Aorta (tissue), 5 donors: ENCODE measurements around the gene PGGHG. TPM values are rescaled to one million over a fixed set of nuclear protein-coding genes. Genes with fewer than 3 reads are reported as not detected.

Experiments used
- ATAC-seq: fragments of 200-7000 bp; cut with Tn5 transposase; one replicate; pipeline ENCODE4 v1.9.1; 2022; ENCODE audit warnings: moderate library complexity; ENCODE audit not compliant: low FRiP score
- DNase-seq, 2 donors: peaks; one replicate each; pipeline ENCODE4 v3.0.0-alpha.2; 2020
- H3K27ac ChIP-seq, 2 donors: one replicate each; pipeline ENCODE4 v1.5.1; 2013; ENCODE audit warnings: low read length in 2 of 2, mild to moderate bottlenecking in 2 of 2, moderate library complexity in 2 of 2, control low read depth in 1 of 2, inconsistent platforms in 1 of 2, low read depth in 1 of 2
- H3K27me3 ChIP-seq, 2 donors: one replicate each; pipeline ENCODE4 v1.6.1; 2013; ENCODE audit warnings: control low read depth in 1 of 2, low read length in 1 of 2, mild to moderate bottlenecking in 1 of 2, moderate library complexity in 1 of 2; ENCODE audit not compliant: insufficient read depth in 2 of 2, control insufficient read depth in 1 of 2
- H3K36me3 ChIP-seq, 2 donors: one replicate each; pipeline ENCODE4 v1.6.1; 2013; ENCODE audit warnings: control low read depth in 1 of 2, low read length in 1 of 2, mild to moderate bottlenecking in 1 of 2; ENCODE audit not compliant: insufficient read depth in 2 of 2, control insufficient read depth in 1 of 2
- H3K4me1 ChIP-seq, 2 donors: one replicate each; pipeline ENCODE4 v1.6.1; 2013; ENCODE audit warnings: low read length in 2 of 2, control low read depth in 1 of 2, mild to moderate bottlenecking in 1 of 2, moderate library complexity in 1 of 2; ENCODE audit not compliant: insufficient read depth in 2 of 2, control insufficient read depth in 1 of 2
- H3K4me3 ChIP-seq, 2 donors: one replicate each; pipeline ENCODE4 v1.5.1; 2013; ENCODE audit warnings: low read length in 2 of 2, control low read depth in 1 of 2, mild to moderate bottlenecking in 1 of 2
- H3K9me3 ChIP-seq: one replicate; pipeline ENCODE4 v1.6.1; 2013; ENCODE audit warnings: mild to moderate bottlenecking, low read length; ENCODE audit not compliant: control insufficient read depth
- WGBS, 2 donors: extraction: QIAGEN DNeasy Blood & Tissue Kit; methylation state at CpG; one replicate each; pipeline ENCODE4 v1.1.7; 2013; 5-methylcytosine and 5-hydroxymethylcytosine counted together
- intact Hi-C, 2 donors: fragments of 100-400 bp; cut with DNase I; formaldehyde crosslinking; loops; one replicate each; pipeline versions ENCODE4 v1.14.2 to v1.15.0; 2022
- polyA plus RNA-seq, 2 donors: library from polyadenylated mRNA; stranded (reverse); fragments of 200-250 nt; gene quantifications; one replicate each; pipeline ENCODE4 v1.2.3, GENCODE V29; 2013
- total RNA-seq, 2 donors: library from RNA; stranded (reverse); fragmentation: NEBNext Ultra II Directional; extraction: Animal tissue kit (Norgen Biotek cat#: 25700); gene quantifications; one replicate each; pipeline ENCODE4 v1.2.1, GENCODE V29; 2021
- donor health status: healthy with polysubstance abuse.
- donor health status: Bipolar disorder and iron deficiency.
- donor health status: DM: no; HTN: no; CAD: no.
- donor health status: DM: no; HTN: no; CAD: no.
- donor health status: DM: yes; HTN: yes; CAD: no.

Gene PGGHG
- total and polyA plus RNA-seq, 4 donors, result 23.9 to 197 (median 51.8) TPM

DNA sequence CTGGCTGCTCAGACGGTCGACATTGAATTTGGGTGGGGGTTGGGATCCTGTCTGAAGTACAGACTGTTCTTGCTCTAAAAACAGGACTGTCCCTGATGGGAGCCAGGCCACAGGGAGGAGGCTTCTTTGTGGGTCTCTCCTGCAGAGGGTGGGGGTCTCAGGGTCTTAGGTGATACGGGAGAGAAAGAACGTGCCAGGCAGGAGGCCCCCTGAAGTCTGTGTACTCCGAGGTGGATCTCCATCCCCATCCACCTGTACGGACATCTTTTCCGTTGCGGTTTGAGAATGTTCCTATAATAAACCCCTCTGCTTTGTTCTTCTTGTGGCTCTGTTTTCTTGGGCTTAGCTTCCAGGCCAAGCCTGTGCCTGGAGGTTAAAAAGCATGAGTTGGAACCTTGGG is 36.3 kb upstream of the PGGHG start:
- Histone ChIP-seq H3K4me3 (no peak overlapping the region), H3K27ac (no peak overlapping the region), H3K36me3 (peaks cover 4 to 6% of the 10 kb centered on the region in 2 donors), H3K27me3 (no peaks in the 10 kb centered on the region), H3K9me3 (no peaks in the 10 kb centered on the region), H3K4me1 (no peaks in the 10 kb centered on the region)
- intact Hi-C loops, result loop anchor here in 1 of 2 donors (5.0 kb wide), 1 partner anchor 35 kb away; the partner anchor contains the start of gene PGGHG
- WGBS, 2 donors, result 81 to 86% methylated on average over 8 of the region's 8 CpGs
- ATAC-seq, result no peak
- no peak for DNase-seq

DNA sequence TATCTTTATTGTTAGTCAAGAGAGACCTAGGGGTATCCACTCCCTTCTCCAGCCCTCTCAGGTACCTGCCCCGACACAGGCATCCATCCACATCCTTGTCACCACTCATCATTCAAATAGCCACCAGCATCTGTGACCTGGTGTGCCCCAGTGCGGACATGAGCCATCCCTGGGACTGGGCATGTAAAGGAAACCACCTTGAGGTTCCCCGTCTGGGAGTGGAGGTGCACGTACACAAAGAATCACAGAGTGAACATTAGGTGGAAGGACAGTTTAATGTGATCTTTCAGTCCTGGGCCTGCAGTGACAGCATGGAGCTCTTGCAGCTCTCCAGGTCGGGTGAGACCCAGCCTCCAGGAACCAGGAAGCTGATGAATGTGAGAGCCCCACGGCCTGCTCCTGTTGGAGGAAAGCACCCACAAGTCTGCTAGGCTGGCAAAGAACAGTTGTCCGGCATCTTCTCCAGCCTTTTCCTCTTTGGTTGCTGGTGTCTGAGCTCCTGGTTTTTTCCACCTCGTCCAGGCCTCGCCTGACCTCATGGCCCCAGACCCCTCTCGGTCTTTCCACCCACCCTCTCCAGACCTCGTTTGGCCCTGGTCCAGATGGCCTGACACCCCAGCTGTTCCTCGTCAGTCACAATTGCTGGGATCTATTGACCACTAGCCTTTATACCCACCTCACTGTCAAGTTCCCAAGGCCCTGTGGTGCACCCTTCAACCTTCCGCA is 35.6 kb upstream of the PGGHG start:
- H3K27me3 ChIP-seq, result no peaks in the 10 kb centered on the region
- no peaks in the 10 kb centered on the region for H3K9me3 ChIP-seq
- intact Hi-C loops, result loop anchor here in 1 of 2 donors (5.0 kb wide), 1 partner anchor 34 kb away; the partner anchor contains the start of gene PGGHG
- no peak overlapping the region for H3K27ac ChIP-seq
- no peak overlapping the region for H3K4me3 ChIP-seq
- H3K36me3 ChIP-seq, result peaks cover 4 to 6% of the 10 kb centered on the region in 2 donors
- whole genome bisulfite sequencing, 2 donors, result 63 to 66% methylated on average over 13 of the region's 13 CpGs
- no peaks in the 10 kb centered on the region for H3K4me1 ChIP-seq
- ATAC-seq (no peak), DNase-seq (no peak)

DNA sequence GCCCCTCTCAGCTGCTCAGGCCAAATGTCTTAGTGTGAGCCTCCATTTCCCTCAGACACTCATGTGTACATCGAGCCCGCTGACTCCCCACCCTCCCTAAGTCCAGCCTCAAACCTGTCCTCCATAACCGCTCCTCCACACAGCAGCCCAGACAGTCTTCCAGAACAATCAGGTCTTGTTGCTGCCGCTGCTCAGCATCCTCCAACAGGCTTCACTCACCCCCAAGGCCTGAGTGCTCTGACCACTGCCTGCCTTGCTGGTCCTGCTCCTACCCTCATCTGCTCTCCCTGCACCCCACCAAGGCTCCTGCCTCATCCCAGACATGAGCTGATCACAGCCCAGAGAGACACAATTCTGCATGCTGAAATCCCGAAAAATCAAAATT is 35.0 kb upstream of the PGGHG start:
- H3K27me3 ChIP-seq, result no peaks in the 10 kb centered on the region
- DNase-seq, result no peak
- no peak overlapping the region for H3K4me3 ChIP-seq
- peaks cover 4 to 5% of the 10 kb centered on the region in 2 donors for H3K36me3 ChIP-seq
- no peaks in the 10 kb centered on the region for H3K9me3 ChIP-seq
- intact Hi-C loops, result loop anchor here in 1 of 2 donors (5.0 kb wide), 1 partner anchor 33 kb away; the partner anchor contains the start of gene PGGHG
- WGBS, 2 donors, result 88 to 89% methylated on average over 5 of the region's 5 CpGs
- no peaks in the 10 kb centered on the region for H3K4me1 ChIP-seq
- H3K27ac ChIP-seq, result no peak overlapping the region
- ATAC-seq, result no peak

DNA sequence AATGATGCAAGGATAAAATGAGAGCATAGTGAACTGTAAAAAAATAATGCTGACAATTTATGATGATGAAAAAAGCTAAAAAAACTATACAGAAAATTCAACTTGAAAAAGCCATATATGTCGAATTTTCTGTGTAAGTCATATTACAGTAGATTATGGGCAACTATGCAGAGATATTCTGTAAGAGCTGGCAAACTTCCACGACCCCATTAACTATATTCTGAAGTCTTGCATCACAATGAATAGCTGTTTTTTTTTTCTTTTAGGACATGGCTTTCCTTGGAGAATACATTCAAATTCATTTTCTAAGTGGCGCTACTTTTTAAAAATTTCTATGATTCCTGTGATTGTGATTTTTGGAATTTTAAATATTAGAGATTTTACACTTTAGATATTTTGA is 33.8 kb upstream of the PGGHG start:
- Histone ChIP-seq H3K27ac (no peak overlapping the region), H3K36me3 (peaks cover 3 to 4% of the 10 kb centered on the region in 2 donors), H3K9me3 (no peaks in the 10 kb centered on the region), H3K27me3 (no peaks in the 10 kb centered on the region), H3K4me1 (no peaks in the 10 kb centered on the region), H3K4me3 (no peak overlapping the region)
- ATAC-seq (no peak), DNase-seq (no peak)
- intact Hi-C loops, result no loop called here
- 47 to 50% methylated on average over 3 of the region's 3 CpGs for WGBS, 2 donors

DNA sequence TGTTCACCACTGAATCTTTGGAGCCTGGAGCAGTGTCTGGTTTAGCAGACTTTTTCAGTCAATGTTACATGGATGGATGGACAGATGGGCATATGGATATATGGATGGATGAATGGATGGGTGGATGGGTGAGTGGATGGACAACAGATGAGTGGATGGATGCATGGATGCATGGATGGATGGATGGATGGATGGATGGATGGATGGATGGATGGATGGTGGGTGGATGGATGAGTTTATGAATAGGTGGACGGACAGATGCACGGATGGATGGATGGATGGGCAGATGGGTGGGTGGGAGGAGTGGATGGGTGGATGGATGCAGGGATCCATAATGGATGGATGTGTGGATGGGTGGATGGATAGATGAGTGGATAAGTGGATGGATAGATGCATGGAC is 33.1 kb upstream of the PGGHG start:
- peaks cover 1 to 4% of the 10 kb centered on the region in 2 donors for H3K36me3 ChIP-seq
- H3K4me1 ChIP-seq, result no peaks in the 10 kb centered on the region
- H3K4me3 ChIP-seq, result no peak overlapping the region
- H3K27ac ChIP-seq, result no peak overlapping the region
- ATAC-seq (no peak), DNase-seq (no peak)
- 89 to 96% methylated on average over 2 of the region's 2 CpGs for WGBS, 2 donors
- intact Hi-C loops, result no loop called here
- H3K27me3 ChIP-seq, result no peaks in the 10 kb centered on the region
- no peaks in the 10 kb centered on the region for H3K9me3 ChIP-seq

DNA sequence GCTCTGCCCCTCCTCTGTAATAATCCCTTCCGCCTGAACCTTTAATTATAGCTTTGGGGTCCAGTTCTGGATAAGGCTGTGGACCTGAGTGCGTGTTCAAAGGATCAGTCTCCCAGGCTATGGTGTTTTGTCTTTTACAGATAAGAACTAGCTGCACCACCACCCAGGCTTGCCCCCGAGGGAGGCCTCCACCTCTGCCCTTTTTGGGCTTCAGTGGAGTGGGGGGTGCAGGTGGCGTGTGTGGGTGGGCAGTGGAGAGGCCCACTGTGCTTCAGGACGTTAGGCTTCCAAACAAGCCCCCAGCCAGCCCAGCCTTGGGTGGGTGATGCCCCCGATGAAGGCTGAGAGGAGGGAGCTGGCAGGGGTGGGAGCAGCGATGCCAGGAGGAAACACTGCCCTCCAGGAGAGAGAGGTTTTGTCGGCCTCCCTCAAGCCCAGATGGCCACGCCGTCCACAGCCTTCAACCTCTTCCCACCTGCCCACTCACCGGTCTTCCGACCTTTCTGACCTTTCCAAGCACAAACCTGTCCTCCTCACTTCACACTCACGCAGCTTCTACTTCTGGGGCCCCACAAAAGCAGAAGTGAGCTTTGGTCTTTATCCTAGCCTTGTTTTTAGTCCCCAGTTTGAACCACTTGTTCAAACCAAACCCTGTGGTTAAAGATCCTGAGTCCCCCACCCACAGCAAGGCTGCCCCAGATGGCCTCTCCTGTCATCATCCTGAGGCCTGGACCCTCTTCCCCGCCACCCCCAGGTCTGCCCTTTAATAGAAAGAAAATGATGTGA is 31.8 kb upstream of the PGGHG start:
- peaks cover 3% of the 10 kb centered on the region for H3K9me3 ChIP-seq
- H3K27me3 ChIP-seq, result no peaks in the 10 kb centered on the region
- no peaks in the 10 kb centered on the region for H3K4me1 ChIP-seq
- no peak overlapping the region for H3K27ac ChIP-seq
- DNase-seq (no peak), ATAC-seq (no peak)
- intact Hi-C loops, result no loop called here
- 81 to 82% methylated on average over 11 to 14 of the region's 14 CpGs for WGBS, 2 donors
- H3K36me3 ChIP-seq, result peaks cover 0 to 4% of the 10 kb centered on the region in 2 donors
- no peak overlapping the region for H3K4me3 ChIP-seq

DNA sequence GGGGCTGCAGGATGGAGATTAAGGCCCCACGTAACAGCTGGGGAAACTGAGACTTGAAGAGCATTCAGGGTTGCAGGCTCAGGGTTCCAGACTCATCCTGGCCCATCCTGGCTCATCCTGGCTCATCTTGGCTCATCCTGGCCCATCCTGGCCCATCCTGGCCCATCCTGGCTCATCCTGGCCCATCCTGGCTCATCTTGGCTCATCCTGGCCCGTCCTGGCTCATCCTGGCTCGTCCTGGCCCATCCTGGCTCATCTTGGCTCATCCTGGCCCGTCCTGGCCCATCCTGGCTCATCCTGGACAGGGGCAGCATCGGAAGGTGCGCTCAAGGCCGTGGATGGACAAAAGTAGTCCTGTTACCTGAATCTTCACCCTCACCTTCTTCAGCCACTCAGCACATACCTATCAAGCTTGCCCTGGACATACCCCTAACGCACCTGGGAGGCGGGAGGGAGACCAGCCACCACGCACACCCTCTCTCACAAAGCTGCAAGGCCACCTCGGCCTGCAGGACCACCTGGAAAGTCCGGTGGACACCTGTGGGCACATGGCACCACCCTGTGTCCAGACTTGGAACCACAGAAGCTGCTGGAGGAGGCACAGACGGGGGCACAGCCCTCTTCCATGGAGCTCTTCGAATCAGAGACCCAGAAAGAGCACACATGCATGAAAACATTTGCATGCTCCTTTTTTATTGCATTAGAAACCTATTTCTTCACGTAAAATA is 31.0 kb upstream of the PGGHG start:
- peaks cover 0 to under 1% of the 10 kb centered on the region in 2 donors for H3K36me3 ChIP-seq
- no peak for DNase-seq
- H3K4me1 ChIP-seq, result no peaks in the 10 kb centered on the region
- no peak overlapping the region for H3K27ac ChIP-seq
- intact Hi-C loops, result no loop called here
- peaks cover 3% of the 10 kb centered on the region for H3K9me3 ChIP-seq
- no peak for ATAC-seq
- no peak overlapping the region for H3K4me3 ChIP-seq
- WGBS, 2 donors, result 75 to 83% methylated on average over 15 of the region's 15 CpGs
- H3K27me3 ChIP-seq, result no peaks in the 10 kb centered on the region

DNA sequence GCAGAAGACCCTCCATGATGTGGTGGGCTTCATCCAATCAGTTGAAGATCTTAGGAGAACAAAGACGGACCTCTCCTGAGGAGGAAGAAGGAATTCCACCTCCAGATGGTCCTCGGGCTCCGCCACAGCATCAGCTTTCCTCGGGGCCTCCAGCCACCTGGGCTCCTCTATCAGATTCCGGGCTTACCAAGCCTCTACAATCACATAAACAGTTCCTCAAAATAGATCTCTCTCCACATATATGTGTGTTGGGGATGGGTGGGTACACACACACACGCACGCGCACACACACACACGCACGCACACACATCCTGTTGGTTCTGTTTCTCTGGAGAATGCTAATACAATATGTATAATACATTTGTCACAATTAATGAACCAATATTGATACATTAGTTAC is 29.5 kb upstream of the PGGHG start:
- DNase-seq (no peak), ATAC-seq (no peak)
- Histone ChIP-seq H3K4me1 (no peaks in the 10 kb centered on the region), H3K4me3 (no peak overlapping the region), H3K9me3 (peaks cover 3% of the 10 kb centered on the region), H3K36me3 (no peaks in the 10 kb centered on the region), H3K27ac (no peak overlapping the region), H3K27me3 (no peaks in the 10 kb centered on the region)
- WGBS, 2 donors, result 78 to 81% methylated on average over 10 of the region's 10 CpGs
- intact Hi-C loops, result no loop called here
